Neutrophil (primary cell): ENCODE data around the gene OR9A4.

Experiments used
- H3K27ac ChIP-seq: fragments of 200-600 bp; sonication (generic); 2 replicates; pipeline ENCODE4 v1.5.1; 2016; ENCODE audit warnings: mild to moderate bottlenecking, moderate library complexity
- H3K27me3 ChIP-seq: fragments of 200-600 bp; sonication (generic); 2 replicates; pipeline ENCODE4 v1.6.0; 2016; ENCODE audit warnings: mild to moderate bottlenecking
- H3K36me3 ChIP-seq: fragments of 200-600 bp; sonication (generic); 2 replicates; pipeline ENCODE4 v1.5.1; 2017
- H3K4me1 ChIP-seq, 2 experiments: fragments of 200-600 bp in 1 of 2; sonication (generic) in 1 of 2; 1 replicate in 1 of 2; 2 replicates in 1 of 2; pipeline versions ENCODE4 v1.5.1 to v1.6.1; 2013 to 2016; ENCODE audit warnings: low read depth in 1 of 2, low read length in 1 of 2, mild to moderate bottlenecking in 1 of 2, moderate library complexity in 1 of 2; ENCODE audit not compliant: control insufficient read depth in 1 of 2, insufficient read depth in 1 of 2
- H3K4me3 ChIP-seq, 2 experiments: fragments of 200-600 bp in 1 of 2; sonication (generic) in 1 of 2; 1 replicate in 1 of 2; 2 replicates in 1 of 2; pipeline ENCODE4 v1.5.1; 2013 to 2016; ENCODE audit warnings: low read depth in 1 of 2, low read length in 1 of 2, mild to moderate bottlenecking in 1 of 2, moderate library complexity in 1 of 2
- H3K9me3 ChIP-seq: fragments of 200-600 bp; sonication (generic); 2 replicates; pipeline ENCODE4 v1.5.1; 2016
- CTCF ChIP-seq: fragments of 200-600 bp; sonication (generic); IDR thresholded peaks from 2 replicates; pipeline ENCODE4 v1.5.1; 2016; ENCODE audit warnings: antibody characterized with exemption

Gene OR9A4

GRCh38 chr7:141906285-141906684 lies 9.9 kb upstream of the OR9A4 start:
- Histone ChIP-seq H3K27me3 (no peaks in the 10 kb centered on the region), H3K27ac (no peak overlapping the region), H3K4me3 (no peak overlapping the region), H3K9me3 (no peaks in the 10 kb centered on the region), H3K4me1 (peaks cover 4 to 5% of the 10 kb centered on the region in 2 experiments), H3K36me3 (no peaks in the 10 kb centered on the region)
- TF ChIP-seq CTCF = no peak

- H3K9me3 ChIP-seq = no peaks in the 10 kb centered on the region
- no peaks in the 10 kb centered on the region for H3K27me3 ChIP-seq
Measured at GRCh38 chr7:141911391-141911790, 4.8 kb upstream of the OR9A4 start.

DNA sequence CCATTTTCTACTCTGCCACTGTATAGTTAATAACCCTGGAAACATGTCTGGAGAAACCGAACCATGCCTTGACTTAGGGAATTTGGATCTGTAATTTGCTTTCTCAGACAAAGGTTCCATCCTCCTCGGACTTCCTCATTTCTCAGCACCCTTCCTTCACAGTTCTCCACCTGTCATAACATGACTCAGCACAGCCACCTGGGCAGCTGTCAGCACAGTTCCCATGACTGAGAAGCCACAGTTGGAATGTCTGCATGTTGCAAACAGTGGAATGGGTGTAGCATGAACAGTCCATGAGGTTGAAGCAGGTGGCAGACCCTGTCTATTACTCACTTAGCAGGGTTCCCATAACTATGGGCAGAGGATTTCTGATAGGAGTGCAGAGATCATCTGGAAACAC lies 634 bp upstream of the OR9A4 start:
- no peak overlapping the region for H3K4me3 ChIP-seq
- no peaks in the 10 kb centered on the region for H3K27me3 ChIP-seq
- peak overlapping the region; percentile 49 for H3K27ac ChIP-seq
- no peaks in the 10 kb centered on the region for H3K36me3 ChIP-seq
- H3K4me1 ChIP-seq = peaks cover 35 to 44% of the 10 kb centered on the region in 2 experiments
- TF ChIP-seq CTCF = no peak
- no peaks in the 10 kb centered on the region for H3K9me3 ChIP-seq

More at GRCh38 chr7:141911391-141911790, 4.8 kb upstream of the OR9A4 start:
- Histone ChIP-seq H3K36me3 (no peaks in the 10 kb centered on the region), H3K4me3 (no peak overlapping the region), H3K27ac (no peak overlapping the region), H3K4me1 (peaks cover 23 to 30% of the 10 kb centered on the region in 2 experiments)
- TF ChIP-seq CTCF = no peak

DNA sequence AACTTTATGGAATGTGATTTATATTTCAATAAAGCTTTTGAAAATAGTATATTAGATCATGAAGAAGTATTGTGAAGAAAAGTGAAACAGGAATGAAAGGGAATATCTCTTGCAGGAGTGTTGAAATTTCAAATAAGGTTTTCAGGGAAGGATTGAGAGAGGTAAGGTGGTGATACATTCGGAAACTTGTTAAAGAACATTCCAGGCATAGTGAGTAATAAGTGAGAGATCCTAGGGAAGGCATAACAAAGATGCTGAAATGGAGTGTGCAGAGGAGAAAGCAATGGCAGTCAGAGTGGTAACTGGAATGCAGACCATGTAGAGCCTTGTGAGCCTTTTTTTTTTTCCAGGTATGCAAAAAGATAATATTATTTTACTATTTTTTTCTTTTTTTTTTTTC lies 4.1 kb downstream of the OR9A4 start:
- H3K4me3 ChIP-seq = no peak overlapping the region
- no peaks in the 10 kb centered on the region for H3K36me3 ChIP-seq
- no peak for TF ChIP-seq CTCF
- peaks cover 23 to 24% of the 10 kb centered on the region in 2 experiments for H3K4me1 ChIP-seq
- no peaks in the 10 kb centered on the region for H3K9me3 ChIP-seq
- H3K27ac ChIP-seq = no peak overlapping the region
- H3K27me3 ChIP-seq = no peaks in the 10 kb centered on the region

GRCh38 chr7:141928146-141928844 lies 12.1 kb downstream of the OR9A4 start:
- no peak for TF ChIP-seq CTCF

More at GRCh38 chr7:141928146-141928844, 12.1 kb downstream of the OR9A4 start:
- H3K27me3 ChIP-seq = no peaks in the 10 kb centered on the region
- H3K27ac ChIP-seq = peak overlapping the region; percentile 78
- H3K4me3 ChIP-seq = peak overlapping the region; percentile 18 to 25
- H3K4me1 ChIP-seq = peaks cover 28 to 30% of the 10 kb centered on the region in 2 experiments
- H3K9me3 ChIP-seq = no peaks in the 10 kb centered on the region
- no peaks in the 10 kb centered on the region for H3K36me3 ChIP-seq
